ENCODE results near the gene PRKAA1. TPM values are rescaled to one million over a fixed set of nuclear protein-coding genes. Genes with fewer than 3 reads are reported as not detected.
"Not testable (repeated sequence)": the region's sequence is repeated elsewhere in the genome, so short reads cannot be mapped to it uniquely, and the experiment has no call there.

Gene PRKAA1
- total RNA-seq, 2 donors from 2014 or later = 92.3 to 94.9 TPM

DNA sequence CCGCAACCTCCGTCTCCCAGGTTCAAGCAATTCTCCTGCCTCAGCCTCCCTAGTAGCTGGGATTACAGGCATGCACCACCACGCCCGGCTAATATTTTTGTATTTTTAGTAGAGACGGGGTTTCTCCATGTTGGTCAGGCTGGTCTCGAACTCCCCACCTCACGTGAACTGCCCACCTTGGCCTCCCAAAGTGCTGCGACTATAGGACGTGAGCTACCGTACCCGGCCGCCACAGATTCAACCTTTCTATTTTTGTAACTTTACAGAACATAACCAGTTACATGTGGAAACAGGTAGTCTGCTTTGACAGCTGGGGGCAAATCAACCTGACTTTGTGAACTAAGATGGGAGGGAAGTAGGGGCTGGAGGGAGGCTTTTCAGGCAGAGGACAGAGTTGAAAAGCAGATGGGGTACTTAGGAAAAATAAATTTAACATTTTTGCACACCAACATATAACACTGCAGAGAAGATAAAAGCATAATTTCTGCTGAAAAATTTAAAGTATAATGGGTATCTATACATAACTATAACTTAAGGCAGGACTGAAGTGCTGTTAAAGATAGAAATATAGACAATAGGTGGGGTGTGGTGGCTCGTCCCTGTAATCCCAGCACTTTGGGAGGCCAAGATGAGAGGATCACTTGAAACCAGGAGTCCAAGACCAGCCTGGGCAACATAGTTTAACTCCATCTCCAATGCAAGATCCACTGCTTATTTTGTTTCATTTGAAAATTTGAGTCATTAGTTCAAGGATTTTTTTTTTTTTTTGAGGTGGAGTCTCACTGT lies 31.8 kb upstream of the PRKAA1 start:
- DNase-seq (ENCODE audit: low spot score) (no peak), ATAC-seq (no peak)
- Mint-ChIP-seq H3K4me3 (no peak overlapping the region), H3K9me3 (no peaks in the 10 kb centered on the region), H3K27ac (peak overlapping the region; percentile 2 to 42), H3K27me3 (no peaks in the 10 kb centered on the region), H3K4me1 (ENCODE audit: low read depth in 2 of 2) (peaks cover 45 to 56% of the 10 kb centered on the region in 2 donors), H3K36me3 (peaks cover 60% of the 10 kb centered on the region)

DNA sequence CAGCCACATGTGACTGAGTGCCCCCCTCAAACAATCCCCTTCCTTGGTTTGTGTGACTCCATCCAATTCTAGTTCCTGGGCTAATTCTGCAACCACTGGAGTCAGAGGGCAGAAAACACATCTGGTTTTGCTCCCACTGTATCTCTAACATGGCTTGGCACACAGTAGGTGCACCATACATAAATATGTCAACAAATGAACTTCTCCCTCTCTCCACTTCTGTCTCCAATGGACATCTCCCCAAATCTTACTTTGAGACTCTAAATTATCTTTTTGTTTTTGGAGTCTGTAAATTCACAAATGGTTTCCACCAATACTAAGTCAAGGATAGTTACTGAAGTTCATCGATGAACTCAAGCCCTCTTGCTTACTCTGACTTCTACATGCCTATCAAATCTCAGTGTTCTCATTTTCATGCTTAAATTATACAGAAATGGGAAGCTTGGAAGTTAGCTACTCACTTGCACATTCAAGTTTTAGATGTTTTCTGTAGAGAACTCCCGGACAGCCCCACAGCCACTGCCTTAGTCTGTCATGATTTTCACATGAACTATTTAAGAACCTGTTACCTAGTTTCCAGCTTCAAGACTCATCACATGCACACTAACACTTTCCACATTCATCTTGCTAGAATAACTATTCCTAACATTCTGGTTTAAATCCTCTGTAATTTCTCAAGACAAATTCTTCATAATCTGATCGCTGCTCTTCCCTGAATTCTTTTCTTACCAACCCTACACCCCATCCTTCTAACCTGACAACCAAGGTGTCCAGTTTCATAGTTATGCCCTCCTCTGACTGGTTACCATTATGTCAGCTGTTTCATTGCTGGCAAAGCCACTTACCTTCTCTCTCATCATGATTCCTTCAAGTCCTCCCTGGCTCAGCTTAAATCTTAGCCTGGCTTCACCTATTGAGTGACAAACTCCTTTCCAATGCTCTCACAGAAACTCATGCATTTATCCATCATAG lies 30.8 kb upstream of the PRKAA1 start:
- peak overlapping the region; percentile 9 for H3K4me3 Mint-ChIP-seq
- peaks cover 52% of the 10 kb centered on the region for H3K36me3 Mint-ChIP-seq
- peak overlapping the region; percentile 2 to 42 for H3K27ac Mint-ChIP-seq
- H3K9me3 Mint-ChIP-seq = no peaks in the 10 kb centered on the region
- no peaks in the 10 kb centered on the region for H3K27me3 Mint-ChIP-seq
- DNase-seq (ENCODE audit: low spot score) (no peak), ATAC-seq (no peak)
- H3K4me1 Mint-ChIP-seq (ENCODE audit: low read depth in 2 of 2) = peaks cover 38 to 46% of the 10 kb centered on the region in 2 donors

GRCh38 chr5:40828021-40828631 lies 30.0 kb upstream of the PRKAA1 start:
- Mint-ChIP-seq H3K4me3 (no peak overlapping the region), H3K27ac (peak overlapping the region; percentile 42 to 62)

GRCh38 chr5:40827188-40827977 lies 29.2 kb upstream of the PRKAA1 start:
- peaks cover 38% of the 10 kb centered on the region for H3K36me3 Mint-ChIP-seq
- no peak for ATAC-seq
- H3K4me1 Mint-ChIP-seq (ENCODE audit: low read depth in 2 of 2) = peaks cover 24 to 32% of the 10 kb centered on the region in 2 donors
- H3K27me3 Mint-ChIP-seq = no peaks in the 10 kb centered on the region
- H3K9me3 Mint-ChIP-seq = no peaks in the 10 kb centered on the region
- no peak overlapping the region for H3K4me3 Mint-ChIP-seq
- no peak for DNase-seq (ENCODE audit: low spot score)
- peak overlapping the region; percentile 42 to 62 for H3K27ac Mint-ChIP-seq

More at GRCh38 chr5:40828021-40828631, 30.0 kb upstream of the PRKAA1 start:
- Mint-ChIP-seq H3K27me3 (no peaks in the 10 kb centered on the region), H3K36me3 (peaks cover 46% of the 10 kb centered on the region), H3K4me1 (ENCODE audit: low read depth in 2 of 2) (peaks cover 31 to 40% of the 10 kb centered on the region in 2 donors), H3K9me3 (no peaks in the 10 kb centered on the region)
- DNase-seq (ENCODE audit: low spot score) (no peak), ATAC-seq (no peak)

DNA sequence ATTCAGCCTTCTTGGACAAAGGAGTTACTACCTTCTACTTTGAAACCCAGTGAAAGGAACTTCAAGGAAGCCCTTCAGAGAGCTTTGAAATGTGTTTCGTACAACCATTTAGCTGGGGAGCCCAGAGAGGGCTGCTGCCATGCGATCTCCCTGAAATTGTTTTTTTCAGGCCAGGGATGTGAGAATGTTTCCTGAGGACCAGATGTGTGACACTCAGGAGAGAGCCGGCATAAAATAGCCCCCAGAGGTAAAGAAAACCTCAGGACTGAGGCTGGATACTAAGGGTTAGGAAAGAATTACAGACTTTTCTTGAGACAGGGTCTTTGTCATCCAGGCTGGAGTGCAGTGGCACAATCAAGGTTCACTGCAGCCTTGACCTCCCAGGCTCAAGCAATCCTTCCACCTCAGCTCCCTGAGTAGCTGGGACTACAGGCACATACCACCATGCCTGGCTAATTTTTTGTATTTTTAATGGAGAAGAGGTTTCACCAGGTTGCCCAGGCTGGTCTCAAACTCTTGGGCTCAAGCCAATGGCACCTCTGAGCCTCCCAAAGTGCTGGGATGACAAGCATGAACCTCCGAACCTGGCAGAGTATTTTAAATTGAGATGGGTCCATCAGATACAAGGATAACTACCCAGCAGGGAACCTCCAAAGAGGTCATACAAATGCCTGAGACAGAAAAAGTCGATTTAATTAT lies 28.5 kb upstream of the PRKAA1 start:
- Mint-ChIP-seq H3K4me1 (ENCODE audit: low read depth in 2 of 2) (peaks cover 17 to 25% of the 10 kb centered on the region in 2 donors), H3K4me3 (no peak overlapping the region), H3K9me3 (no peaks in the 10 kb centered on the region), H3K27ac (no peak overlapping the region), H3K36me3 (peaks cover 31% of the 10 kb centered on the region), H3K27me3 (no peaks in the 10 kb centered on the region)
- ATAC-seq (no peak), DNase-seq (ENCODE audit: low spot score) (no peak)

DNA sequence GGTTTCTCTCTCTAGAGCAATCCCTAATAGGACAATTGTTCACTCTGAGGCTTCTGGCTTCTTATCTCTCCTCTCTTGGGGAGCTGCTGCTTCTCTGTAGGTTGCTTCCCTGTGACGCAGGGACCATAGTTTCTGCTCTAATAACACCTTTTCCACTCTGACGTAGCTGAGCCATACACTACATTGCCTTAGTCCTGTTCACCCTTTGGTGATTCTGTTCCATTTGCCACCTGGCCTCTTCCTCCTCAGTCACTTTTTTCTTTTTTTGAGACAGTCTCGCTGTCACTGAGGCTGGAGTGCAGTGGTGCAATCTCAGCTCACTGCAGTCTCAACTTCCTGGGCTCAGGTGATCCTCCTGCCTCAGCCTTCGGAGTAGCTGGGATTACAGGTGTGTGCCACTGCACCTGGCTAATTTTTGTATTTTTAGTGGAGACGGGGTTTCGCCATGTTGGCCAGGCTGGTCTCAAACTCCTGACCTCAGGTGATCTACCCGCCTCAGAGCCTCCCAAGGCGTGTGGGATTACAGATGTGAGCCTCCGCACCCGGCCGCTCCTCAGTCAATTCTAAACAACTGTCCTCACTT lies 27.4 kb upstream of the PRKAA1 start:
- peaks cover 24% of the 10 kb centered on the region for H3K36me3 Mint-ChIP-seq
- H3K4me1 Mint-ChIP-seq (ENCODE audit: low read depth in 2 of 2) = peaks cover 14 to 20% of the 10 kb centered on the region in 2 donors
- H3K9me3 Mint-ChIP-seq; DNase-seq (ENCODE audit: low spot score); H3K27me3 Mint-ChIP-seq; H3K4me3 Mint-ChIP-seq; H3K27ac Mint-ChIP-seq: not testable (repeated sequence)
- ATAC-seq = peak in 1 of 2 donors; percentile 7

DNA sequence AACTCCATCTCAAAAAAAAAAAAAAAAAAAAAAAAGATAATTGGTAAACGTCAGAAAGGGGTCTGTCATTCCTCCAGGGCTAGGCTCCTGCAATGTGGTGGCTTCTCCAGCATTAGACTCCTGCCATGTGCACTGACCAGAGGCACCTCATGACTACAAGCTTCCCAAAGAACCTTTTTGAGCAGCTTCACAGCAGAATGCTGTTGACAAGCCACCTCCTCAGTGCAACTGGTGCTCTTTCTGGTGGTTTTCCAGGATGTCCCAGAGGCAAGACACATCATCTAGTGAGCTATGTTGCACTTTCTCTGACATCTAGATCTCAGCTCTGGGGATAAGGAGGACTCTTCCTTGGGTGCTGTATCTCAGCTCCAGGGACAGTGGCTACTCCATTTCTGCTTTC lies 25.3 kb upstream of the PRKAA1 start:
- Mint-ChIP-seq H3K9me3 (no peaks in the 10 kb centered on the region), H3K4me1 (ENCODE audit: low read depth in 2 of 2) (peaks cover 4 to 8% of the 10 kb centered on the region in 2 donors), H3K27ac (no peak overlapping the region), H3K27me3 (no peaks in the 10 kb centered on the region), H3K4me3 (no peak overlapping the region), H3K36me3 (peaks cover 9% of the 10 kb centered on the region)
- DNase-seq (ENCODE audit: low spot score) = no peak
- ATAC-seq = peak in 1 of 2 donors; percentile 50

- Mint-ChIP-seq H3K4me3 (peak overlapping the region; percentile 27), H3K4me1 (ENCODE audit: low read depth in 2 of 2) (peaks cover 2 to 5% of the 10 kb centered on the region in 2 donors), H3K36me3 (no peaks in the 10 kb centered on the region), H3K27me3 (no peaks in the 10 kb centered on the region), H3K9me3 (no peaks in the 10 kb centered on the region), H3K27ac (no peak overlapping the region)
- DNase-seq (ENCODE audit: low spot score) (no peak), ATAC-seq (peak; percentile 63 to 87)
Measured at GRCh38 chr5:40813698-40814281, 15.6 kb upstream of the PRKAA1 start.

DNA sequence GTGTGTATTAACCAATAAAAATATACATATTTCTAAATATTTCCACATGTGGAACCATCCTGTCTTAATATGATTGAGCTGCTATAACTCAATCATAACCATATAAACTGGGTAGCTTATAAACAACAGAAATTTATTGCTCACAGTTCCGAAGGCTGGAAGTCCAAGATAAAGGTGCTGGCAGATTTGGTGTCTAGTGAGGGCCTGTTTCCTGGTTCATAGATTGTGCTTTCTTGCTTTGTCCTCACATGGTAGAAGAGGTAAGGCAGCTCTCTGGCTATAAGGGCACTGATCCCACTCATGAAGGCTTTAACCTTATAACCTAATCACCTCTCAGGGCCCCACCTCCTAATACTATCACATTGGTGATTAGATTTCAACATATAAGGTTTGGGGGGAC lies 14.0 kb upstream of the PRKAA1 start:
- H3K9me3 Mint-ChIP-seq = no peaks in the 10 kb centered on the region
- no peaks in the 10 kb centered on the region for H3K36me3 Mint-ChIP-seq
- no peaks in the 10 kb centered on the region for H3K27me3 Mint-ChIP-seq
- H3K4me3 Mint-ChIP-seq = no peak overlapping the region
- DNase-seq (ENCODE audit: low spot score) (no peak), ATAC-seq (no peak)
- H3K4me1 Mint-ChIP-seq (ENCODE audit: low read depth in 2 of 2) = peaks cover 2 to 5% of the 10 kb centered on the region in 2 donors
- H3K27ac Mint-ChIP-seq = no peak overlapping the region

GRCh38 chr5:40801771-40802562 lies 3.8 kb upstream of the PRKAA1 start:
- Mint-ChIP-seq H3K4me1 (ENCODE audit: low read depth in 2 of 2) (peaks cover 7 to 10% of the 10 kb centered on the region in 2 donors), H3K4me3 (no peak overlapping the region), H3K36me3 (no peaks in the 10 kb centered on the region), H3K27ac (no peak overlapping the region), H3K9me3 (no peaks in the 10 kb centered on the region), H3K27me3 (peaks cover 0 to 7% of the 10 kb centered on the region in 2 donors)
- ATAC-seq (no peak), DNase-seq (ENCODE audit: low spot score) (no peak)

- no peaks in the 10 kb centered on the region for H3K9me3 Mint-ChIP-seq
- peak overlapping the region; percentile 85 to 92 for H3K27ac Mint-ChIP-seq
Measured at GRCh38 chr5:40799258-40799657, 1.1 kb upstream of the PRKAA1 start.

More at GRCh38 chr5:40799258-40799657, 1.1 kb upstream of the PRKAA1 start:
- peaks cover 29 to 33% of the 10 kb centered on the region in 2 donors for H3K4me1 Mint-ChIP-seq (ENCODE audit: low read depth in 2 of 2)
- no peak for ATAC-seq
- no peaks in the 10 kb centered on the region for H3K27me3 Mint-ChIP-seq
- peak overlapping the region; percentile 88 for H3K4me3 Mint-ChIP-seq
- H3K36me3 Mint-ChIP-seq = no peaks in the 10 kb centered on the region
- DNase-seq (ENCODE audit: low spot score) = no peak

Measured in natural killer cell treated with Interleukin-12 subunit alpha and Interleukin-12 subunit beta and Interleukin-15 and Interleukin-18, amount 100 ng/mL, for 72 hours (primary cell).